Skin epidermis (tissue), 12 donors: Measurements from ENCODE around the gene ZNF75A.
"Not testable (repeated sequence)": the region's sequence is repeated elsewhere in the genome, so short reads cannot be mapped to it uniquely, and the experiment has no call there.

Experiments used
- H3K27ac ChIP-seq, 21 experiments: fragments of 200-600 bp; sonication (generic) in 11 of 21; one replicate each; pipeline ENCODE4 v1.5.0; 2020; ENCODE audit warnings: mild to moderate bottlenecking in 3 of 21, inconsistent platforms in 2 of 21, moderate library complexity in 2 of 21
- H3K4me3 ChIP-seq, 7 experiments: fragments of 200-600 bp; sonication (generic) in 2 of 7; one replicate each; pipeline ENCODE4 v1.5.0; 2020; ENCODE audit warnings: inconsistent platforms in 2 of 7, mild to moderate bottlenecking in 2 of 7, moderate library complexity in 1 of 7

ZNF75A gene

GRCh38 chr16:3305109-3306068 is at the start of gene ZNF75A, which contains the start of gene TIGD7:
Gene ZNF75A (plus strand): TSS chr16:3305497. CDS start chr16:3308429, 2,932 bp downstream.
Gene TIGD7 (minus strand): TSS chr16:3305430. CDS start chr16:3300614, 4,816 bp downstream.
- Histone ChIP-seq H3K4me3 (peak within 1 kb of the TSS; percentile 46 to 77 (median 66)), H3K27ac (peak within 1 kb of the TSS; percentile 48 to 93 (median 84))

GRCh38 chr16:3256146-3256865 is 49.0 kb upstream of the ZNF75A start, which contains the start of gene MEFV:
Gene MEFV (minus strand): TSS chr16:3256633. CDS start chr16:3256587, 46 bp downstream.
- Histone ChIP-seq H3K4me3 (peak within 1 kb of the TSS in 3 of 7 experiments; percentile 11 to 15 (median 15)), H3K27ac (peak within 1 kb of the TSS in 11 of 21 experiments; percentile 8 to 65 (median 43))

GRCh38 chr16:3256866-3257465 is 48.3 kb upstream of the ZNF75A start:
- peak overlapping the region in 2 of 7 experiments; percentile 11 to 15 for H3K4me3 ChIP-seq
- peak overlapping the region in 9 of 21 experiments; percentile 6 to 65 (median 47) for H3K27ac ChIP-seq

GRCh38 chr16:3259836-3260235 is 45.5 kb upstream of the ZNF75A start:
- peak overlapping the region in 6 of 21 experiments; percentile 2 to 57 (median 50) for H3K27ac ChIP-seq

GRCh38 chr16:3262517-3262916 is 42.8 kb upstream of the ZNF75A start:
- Histone ChIP-seq H3K27ac (peak overlapping the region in 9 of 21 experiments; percentile 93 to 99 (median 99)), H3K4me3 (no peak overlapping the region)

More at GRCh38 chr16:3259836-3260235, 45.5 kb upstream of the ZNF75A start:
- no peak overlapping the region for H3K4me3 ChIP-seq

GRCh38 chr16:3264137-3265036 is 40.9 kb upstream of the ZNF75A start:
- H3K4me3 ChIP-seq = peak overlapping the region; percentile 55 to 90 (median 73)
- H3K27ac ChIP-seq = peak overlapping the region; percentile 84 to 99 (median 98)

- Histone ChIP-seq H3K4me3 (no peak overlapping the region), H3K27ac (peak overlapping the region in 1 of 21 experiments; percentile 1)
These were observed 38.3 kb upstream of the ZNF75A start for GRCh38 chr16:3266873-3267537.

- Histone ChIP-seq H3K27ac (no peak overlapping the region), H3K4me3 (no peak overlapping the region)
These were observed 37.0 kb upstream of the ZNF75A start for GRCh38 chr16:3268294-3268693.

GRCh38 chr16:3270718-3271117 is 34.6 kb upstream of the ZNF75A start:
- not testable (repeated sequence) for H3K4me3 ChIP-seq, H3K27ac ChIP-seq

GRCh38 chr16:3271281-3271680 is 34.0 kb upstream of the ZNF75A start:
- H3K27ac ChIP-seq, H3K4me3 ChIP-seq: not testable (repeated sequence)

GRCh38 chr16:3274490-3274889 is 30.8 kb upstream of the ZNF75A start:
- H3K4me3 ChIP-seq = no peak overlapping the region
- no peak overlapping the region for H3K27ac ChIP-seq

GRCh38 chr16:3274947-3275346 is 30.4 kb upstream of the ZNF75A start:
- H3K4me3 ChIP-seq = no peak overlapping the region
- H3K27ac ChIP-seq = no peak overlapping the region

- Histone ChIP-seq H3K4me3 (no peak overlapping the region), H3K27ac (no peak overlapping the region)
These were observed 28.6 kb upstream of the ZNF75A start for GRCh38 chr16:3276679-3277078.

GRCh38 chr16:3281222-3281820 is 24.0 kb upstream of the ZNF75A start:
- Histone ChIP-seq H3K4me3 (no peak overlapping the region), H3K27ac (no peak overlapping the region)

GRCh38 chr16:3282103-3282729 is 23.1 kb upstream of the ZNF75A start:
- Histone ChIP-seq H3K4me3 (peak overlapping the region; percentile 67 to 99 (median 87)), H3K27ac (peak overlapping the region; percentile 91 to 100 (median 98))

GRCh38 chr16:3282730-3283542 is 22.4 kb upstream of the ZNF75A start, which contains the start of gene ZNF263:
Gene ZNF263 (plus strand): TSS chr16:3283491. CDS start chr16:3283819, 328 bp downstream.
- peak within 1 kb of the TSS; percentile 91 to 100 (median 98) for H3K27ac ChIP-seq

More at GRCh38 chr16:3282730-3283542, 22.4 kb upstream of the ZNF75A start, which contains the start of gene ZNF263:
- peak within 1 kb of the TSS; percentile 67 to 99 (median 87) for H3K4me3 ChIP-seq
